HG03103 (cell line): ENCODE data around the gene MX1.

Experiments
- ATAC-seq: cut with Tn5 transposase; IDR thresholded peaks from one replicate; pipeline ENCODE4 v1.9.1; 2021; ENCODE audit warnings: low read depth; ENCODE audit not compliant: unreplicated experiment

The MX1 gene

DNA sequence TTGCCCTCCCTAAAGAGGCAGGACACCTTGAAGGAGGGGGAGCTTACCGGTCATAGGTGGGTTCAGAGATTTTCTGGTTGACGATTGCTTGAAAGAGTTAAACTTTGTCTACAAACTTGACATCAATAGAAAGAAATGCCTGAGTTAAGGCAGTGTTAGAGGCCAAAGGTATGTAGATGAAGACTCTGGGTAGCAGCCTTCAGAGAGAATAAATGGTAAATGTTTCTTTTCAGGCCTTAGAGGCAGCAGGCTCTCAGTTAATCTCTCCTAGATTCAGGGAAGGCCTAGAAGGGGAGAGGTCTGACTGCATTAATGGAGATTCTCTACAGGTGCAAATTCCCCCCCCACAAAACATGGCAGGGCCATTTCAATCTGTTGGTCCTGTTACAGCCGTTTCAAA lies 27.7 kb downstream of the MX1 start:
- ATAC-seq, result no peak

DNA sequence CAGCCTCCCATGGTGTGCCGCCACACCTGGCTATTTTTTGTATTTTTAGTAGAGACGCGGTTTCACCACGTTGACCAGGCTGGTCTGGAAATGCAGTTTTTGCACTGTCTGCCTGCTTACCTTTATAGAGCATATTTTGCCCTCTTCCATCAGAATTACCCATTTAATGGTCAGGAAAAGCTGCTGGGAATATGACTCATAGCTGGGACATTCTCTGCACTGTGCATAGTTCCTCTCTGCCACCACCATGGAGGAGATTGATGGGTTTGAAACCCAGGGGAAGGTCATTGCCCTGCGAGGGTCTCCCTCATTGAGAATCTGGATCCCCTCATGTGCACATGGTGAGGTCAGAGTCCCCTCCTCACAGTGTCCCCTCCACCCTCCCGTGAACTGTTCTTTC lies 32.1 kb downstream of the MX1 start:
- ATAC-seq, result no peak

DNA sequence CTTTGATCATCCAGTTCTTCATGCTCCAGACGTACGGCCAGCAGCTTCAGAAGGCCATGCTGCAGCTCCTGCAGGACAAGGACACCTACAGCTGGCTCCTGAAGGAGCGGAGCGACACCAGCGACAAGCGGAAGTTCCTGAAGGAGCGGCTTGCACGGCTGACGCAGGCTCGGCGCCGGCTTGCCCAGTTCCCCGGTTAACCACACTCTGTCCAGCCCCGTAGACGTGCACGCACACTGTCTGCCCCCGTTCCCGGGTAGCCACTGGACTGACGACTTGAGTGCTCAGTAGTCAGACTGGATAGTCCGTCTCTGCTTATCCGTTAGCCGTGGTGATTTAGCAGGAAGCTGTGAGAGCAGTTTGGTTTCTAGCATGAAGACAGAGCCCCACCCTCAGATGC lies 32.5 kb downstream of the MX1 start:
- ATAC-seq, result no peak

DNA sequence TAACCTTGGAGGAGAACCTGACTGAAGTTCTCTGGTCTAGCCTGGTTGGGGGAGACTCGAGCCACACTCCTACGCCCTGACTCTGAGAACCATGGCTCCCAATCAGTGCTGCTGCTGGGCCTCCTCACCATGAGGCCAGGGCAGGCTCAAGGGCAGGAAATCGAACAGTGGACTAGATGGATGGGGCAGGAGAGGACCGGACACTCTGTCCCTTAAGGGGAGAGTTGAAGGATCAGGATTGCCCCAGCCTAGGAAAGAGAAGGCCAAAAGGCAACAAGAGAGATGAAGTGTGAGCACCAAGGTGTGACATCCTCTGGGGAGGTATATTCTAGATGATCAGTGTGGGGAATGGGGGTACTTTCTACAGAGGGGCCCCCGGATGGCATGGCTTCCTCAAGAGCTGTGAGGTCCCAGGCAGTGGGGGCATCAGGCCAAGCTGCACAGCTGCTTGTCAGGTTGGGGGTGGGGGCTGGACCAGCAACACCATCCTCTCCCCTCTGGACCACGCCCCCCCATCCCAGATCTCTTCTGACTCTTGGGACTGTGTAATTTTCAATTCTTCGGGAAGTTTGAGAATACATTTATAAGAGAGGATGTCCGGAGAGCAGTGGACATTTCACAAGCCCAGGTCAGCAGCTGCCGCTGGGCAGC lies 34.0 kb downstream of the MX1 start:
- peak; percentile 12 for ATAC-seq

DNA sequence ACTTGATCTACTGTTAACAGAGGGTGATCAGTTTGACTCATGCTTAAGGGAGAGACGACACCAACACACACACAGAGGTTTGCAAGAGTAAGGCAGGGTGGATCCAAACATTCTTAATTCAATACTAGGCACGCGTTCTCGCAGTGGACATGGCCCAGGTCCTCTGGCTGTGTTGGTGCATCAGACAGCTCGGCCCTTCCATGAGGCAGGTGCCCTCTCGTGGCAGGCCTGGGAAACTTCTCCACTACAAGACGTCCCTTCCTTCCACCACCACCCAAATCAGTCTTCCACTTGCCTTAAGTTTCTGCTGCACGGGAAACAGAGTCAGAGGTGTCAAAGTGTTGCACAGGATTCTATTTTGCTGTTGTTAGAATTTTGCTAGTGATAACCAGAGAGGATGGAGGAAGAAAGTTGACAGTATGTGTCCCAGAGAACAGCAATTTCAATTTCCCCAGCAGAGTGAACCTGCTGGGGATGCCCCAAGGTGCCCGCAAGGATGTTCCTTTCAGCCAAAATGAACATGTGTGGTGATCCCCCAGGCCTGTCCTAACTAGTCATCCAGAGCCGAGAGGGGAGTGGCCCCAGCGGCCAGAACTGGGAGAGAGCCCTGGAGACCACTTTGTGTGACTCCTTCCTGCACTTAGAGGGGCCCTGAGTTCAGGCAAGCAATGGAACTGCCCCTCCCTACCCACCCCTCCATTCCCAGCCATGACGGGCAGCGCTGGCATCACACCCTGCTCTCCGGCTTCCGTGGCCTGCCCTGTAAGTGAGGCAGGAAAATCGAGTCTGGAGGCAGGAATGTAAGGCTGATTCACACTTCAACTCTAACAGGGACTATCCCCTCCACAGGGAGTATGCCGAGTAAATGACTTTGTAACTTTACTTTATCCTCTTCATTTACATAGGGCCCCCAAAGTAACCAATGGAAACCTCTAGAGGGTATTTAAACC lies 34.8 kb downstream of the MX1 start:
- ATAC-seq, result peak; percentile 50

DNA sequence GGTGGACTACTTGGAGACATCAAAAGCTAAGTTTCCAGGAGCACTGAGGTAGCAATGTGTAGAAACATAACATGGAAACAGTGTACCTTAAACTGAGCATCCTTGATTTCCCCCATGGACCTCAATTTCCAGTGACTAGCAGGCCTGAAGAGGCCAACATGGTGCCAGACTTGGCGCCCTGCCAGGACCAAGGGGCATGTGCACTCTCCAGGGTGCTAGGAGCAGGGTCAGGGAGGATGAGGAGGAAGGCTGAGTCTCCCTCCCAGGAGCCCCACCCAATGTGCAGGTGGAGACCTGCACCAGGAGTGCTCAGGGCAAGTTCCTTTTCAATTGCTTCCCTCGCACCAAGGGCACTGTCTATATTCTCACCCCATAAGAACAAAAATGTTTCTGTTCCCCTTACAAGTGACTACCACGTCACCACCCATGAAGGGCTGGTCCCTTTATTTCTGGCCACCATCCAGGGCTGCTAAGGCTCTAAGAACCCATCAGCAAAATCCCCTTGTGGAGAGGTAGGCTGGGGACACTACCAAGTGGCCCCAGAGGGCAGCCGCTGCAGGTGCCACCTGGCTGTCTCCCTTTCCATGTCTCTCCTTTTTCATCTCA lies 39.2 kb downstream of the MX1 start:
- no peak for ATAC-seq

DNA sequence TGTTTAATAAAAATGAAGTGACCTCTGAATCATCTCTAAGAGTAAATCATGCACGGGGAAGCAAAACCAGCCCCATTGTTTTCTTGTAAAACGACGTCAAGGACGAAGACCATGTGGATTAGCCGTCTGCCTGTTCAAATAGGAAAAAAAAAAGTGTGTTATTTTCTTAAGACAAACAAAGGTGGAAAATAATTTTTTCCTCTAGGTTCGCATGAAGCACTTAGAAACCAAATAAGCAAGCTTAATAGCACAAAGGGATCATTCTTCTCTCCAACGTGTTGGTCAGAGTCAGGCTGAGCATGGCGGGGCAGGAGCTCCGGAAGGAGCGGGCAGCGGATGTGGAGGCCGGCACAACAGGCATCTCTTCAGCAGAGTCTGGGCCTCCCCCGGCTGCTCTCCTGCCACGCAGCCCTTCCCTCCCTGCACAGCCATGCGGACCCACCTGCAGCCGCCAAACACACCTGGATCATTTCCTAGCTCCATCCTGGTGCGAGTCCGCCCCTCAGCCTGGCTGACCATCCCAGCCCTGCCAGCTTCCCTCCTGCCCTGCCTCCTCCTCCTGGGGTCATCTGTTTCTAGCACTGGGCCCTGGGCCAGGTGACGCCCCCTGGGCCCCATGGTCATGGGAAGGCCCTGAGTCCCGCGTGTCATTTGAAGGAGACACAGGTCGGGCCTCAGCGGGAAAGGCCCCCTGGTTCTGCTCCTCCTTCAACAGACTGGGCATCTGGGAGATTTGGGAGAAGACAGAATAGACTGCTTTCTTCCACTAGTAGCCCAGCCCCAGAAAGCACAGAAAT lies 40.2 kb downstream of the MX1 start:
- ATAC-seq, result no peak

DNA sequence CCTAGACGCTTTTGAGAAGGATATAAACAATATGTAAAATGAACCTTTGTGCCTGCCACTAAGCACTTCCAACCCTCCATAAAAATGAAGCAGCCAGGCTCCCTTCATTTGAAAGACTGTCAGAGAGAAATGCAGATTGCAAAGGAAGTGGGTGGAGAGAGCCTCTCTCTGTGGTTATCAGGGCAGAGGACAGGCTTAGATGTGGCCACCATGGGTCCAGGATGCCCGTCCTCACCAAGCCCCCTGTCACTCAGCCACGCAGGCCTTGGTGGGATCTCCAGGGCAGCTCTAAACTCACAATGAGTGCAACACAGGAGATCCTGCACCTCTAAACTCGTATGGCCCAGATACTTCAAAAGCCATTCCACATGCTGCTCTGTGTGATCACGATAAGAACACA lies 44.0 kb downstream of the MX1 start:
- no peak for ATAC-seq

DNA sequence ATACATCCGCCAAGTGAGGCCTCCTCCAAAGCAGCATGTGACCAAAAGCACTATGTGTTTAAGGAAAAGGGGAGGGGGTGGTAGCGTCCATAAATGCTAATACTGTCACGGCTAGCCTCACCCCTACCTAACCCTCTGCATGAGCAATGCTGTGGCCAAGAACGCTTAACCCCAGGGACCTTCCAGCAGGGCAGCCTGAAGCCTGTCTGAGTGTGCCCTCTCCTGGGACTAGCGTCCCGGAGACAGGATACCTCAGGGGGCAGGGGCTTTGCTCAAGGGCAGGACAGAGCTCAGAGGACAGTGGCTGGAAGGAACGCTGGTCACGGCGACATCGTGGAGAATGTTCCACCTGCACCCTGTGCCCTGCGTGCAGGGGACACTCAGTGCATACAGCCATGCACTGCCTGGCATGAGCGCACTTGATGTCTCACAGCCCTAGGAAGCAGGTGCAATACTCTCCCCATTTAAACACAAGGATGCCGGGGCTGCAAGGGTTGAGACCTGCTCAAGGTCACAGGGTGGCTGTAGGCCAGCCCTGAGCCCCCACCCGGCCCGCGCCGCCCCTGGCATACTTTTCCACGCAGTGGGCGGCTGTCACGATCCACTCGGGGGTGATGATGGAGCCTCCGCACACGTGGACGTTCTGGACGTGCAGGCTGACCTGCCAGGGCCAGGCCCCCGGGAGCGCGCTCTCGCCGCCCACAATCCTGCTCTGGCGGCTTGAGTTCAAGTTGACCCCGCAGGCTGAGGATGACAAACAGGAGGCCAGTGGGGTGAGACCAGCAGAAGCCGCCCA lies 46.9 kb downstream of the MX1 start:
- no peak for ATAC-seq

DNA sequence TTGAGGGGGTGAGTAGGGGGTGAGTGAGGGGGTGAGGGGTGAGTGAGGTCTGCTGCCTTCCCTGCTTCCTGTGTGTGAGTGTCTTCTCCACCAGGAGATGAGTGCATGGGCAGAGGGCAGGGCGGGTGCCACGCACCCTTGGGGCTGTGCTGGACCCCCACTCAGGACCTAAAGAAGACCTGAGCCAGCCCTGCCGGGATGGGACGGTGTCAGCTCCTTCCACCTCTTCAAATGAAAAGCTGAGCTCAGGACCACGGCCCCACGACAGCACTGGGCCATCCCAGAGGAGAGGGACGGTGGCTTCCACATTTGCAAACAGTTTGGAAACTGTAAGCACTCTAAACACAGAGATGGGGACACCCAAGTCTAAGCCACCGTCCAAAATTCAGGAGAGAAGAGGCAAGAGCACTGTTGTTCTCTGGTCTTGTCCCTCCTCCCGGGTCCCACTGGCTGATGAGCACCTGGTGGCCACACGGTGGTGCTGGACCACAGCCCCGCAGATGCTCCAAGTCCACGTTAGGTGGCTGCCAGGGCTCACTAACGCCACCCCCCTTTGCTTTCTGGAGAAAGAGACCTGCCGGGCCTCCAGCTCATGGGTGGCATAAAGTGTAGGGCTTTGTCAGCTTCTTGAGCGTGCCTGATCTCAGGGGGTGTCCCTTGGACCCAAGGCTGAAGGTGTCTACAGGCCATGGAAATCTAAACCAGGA lies 49.8 kb downstream of the MX1 start:
- no peak for ATAC-seq

DNA sequence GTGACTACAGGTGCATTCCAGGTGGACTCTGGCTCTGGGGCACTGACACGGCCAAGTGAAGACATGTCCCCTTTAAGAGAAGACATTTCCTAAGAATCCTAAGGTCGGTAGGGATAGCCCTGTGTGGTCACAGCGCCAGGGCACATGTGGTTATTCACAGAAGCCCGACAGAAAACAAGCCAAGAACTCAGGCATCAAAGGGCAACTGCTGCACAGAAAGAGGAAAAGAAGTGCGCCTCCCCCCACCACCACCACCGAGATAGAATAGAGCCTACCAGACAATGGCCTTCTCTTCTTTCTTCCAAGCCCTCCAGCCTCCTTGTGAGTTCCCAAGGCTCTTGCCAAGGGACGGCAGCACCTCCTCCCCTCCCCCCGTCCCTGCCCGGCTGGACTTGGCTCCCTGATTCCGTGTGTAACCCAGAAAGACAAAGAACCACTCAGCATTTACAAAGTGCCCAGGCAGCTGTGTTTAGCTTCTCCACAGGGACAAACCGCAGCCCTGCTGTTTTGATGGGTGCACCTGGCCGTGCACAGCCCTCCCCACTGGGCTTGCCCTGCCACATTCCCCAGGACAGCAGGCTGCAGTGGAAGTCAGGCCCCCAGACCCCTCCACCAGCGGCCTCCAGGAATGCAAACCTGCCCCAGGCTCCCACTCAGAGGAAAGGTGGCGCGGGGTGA lies 51.7 kb downstream of the MX1 start:
- no peak for ATAC-seq

DNA sequence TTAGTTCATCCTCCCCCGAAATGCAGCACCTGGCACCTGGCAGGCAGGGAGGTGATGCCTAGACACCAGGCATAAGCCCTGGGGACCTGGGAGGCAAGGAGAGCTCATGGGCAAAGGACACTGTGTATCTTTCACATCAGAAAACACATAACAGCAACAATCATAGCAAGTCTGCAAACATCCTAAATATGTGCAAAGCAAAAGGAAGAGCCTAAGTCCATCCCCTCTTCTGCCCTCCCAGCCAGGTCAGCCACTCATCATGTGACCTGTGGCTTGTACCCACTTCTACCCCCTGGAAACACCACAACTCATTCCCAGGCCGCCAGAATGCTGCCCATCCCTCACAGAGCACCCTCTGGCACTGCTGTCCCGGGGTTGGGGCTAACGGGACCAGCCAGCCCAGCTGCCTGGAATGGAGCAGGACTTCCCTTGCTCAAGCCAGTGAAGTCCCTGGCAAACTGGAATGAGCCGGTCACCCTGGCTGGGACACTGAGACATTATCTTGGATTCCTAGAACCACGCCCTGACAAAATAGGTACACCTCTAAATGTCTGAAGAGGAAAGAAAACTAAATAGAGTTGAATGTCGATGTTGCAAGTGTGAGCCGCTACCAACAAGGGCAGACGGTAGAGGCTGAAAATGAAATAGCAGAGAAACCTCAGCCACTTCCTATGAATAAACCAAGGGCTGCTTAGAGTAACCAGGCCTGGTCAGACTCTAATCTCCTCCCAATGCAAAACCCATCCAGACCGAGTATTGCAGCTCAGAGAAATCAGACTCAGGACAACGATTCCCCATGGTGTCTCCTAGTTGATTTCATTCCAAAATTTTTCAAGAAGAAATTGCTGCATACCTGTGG lies 52.5 kb downstream of the MX1 start:
- ATAC-seq, result no peak

DNA sequence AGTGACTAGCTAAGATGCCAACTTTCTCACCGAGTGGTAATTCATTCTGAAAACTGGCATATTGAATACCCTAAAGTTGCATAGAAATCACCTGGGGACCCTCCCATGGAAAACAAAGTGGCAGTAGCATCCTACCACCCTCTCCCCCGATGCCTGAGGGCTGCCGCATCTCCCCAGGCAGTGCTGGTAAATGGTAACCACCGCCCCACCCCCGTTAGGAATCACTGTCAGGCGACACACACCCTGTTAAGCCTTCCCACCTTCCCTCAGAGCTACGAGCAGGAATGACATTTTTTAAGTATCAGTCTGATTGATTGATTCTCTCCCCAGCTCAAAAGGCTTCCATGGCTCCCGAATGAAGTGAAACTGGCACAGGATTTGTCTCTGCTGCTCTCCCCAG lies 53.6 kb downstream of the MX1 start:
- ATAC-seq, result no peak

DNA sequence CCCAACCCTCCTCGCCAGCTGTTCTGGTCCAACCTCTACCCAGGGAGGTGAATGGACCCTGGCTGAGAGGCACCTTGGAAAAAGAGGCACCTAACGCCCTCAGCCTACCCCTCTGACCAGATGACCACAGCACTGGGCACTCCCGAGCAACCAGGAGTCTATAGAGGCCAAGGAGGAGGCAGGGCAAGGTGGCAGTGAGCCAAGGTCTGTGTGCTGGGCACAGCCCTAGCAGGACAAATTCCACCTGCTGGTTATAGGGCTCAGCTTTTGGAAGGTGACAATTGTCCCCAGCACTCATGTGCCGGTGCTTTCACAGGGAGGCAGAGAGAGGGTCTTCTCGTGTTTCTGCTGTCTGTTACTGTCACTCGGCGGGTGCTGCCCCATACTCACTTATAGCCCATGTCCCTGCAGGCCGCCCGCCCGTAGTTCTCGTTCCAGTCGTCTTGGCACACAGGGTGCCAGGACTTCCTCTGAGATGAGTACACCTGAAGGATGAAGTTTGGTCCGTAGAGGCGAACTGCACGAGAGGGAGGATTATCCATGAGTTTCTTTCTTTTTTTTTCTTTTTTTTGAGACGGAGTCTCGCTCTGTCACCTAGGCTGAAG lies 54.1 kb downstream of the MX1 start:
- ATAC-seq, result no peak

DNA sequence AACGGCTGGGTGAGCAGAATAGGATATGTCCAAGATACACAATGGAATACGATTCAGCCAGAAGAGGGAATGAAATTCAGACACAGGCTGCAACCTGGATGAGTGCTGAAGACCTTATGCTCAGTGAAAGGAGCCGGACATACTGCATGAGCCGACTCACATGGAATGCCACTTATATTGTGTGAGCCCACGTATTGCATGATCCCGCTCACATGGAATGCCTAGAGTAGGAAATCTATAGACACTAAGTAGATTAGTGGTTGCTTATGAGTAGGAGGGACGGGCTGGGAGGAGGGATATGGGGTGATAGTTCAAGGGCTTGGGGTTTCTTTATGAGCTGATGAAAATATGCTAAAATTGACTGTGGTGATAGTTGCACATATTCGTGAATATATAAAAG lies 55.2 kb downstream of the MX1 start:
- ATAC-seq, result no peak

DNA sequence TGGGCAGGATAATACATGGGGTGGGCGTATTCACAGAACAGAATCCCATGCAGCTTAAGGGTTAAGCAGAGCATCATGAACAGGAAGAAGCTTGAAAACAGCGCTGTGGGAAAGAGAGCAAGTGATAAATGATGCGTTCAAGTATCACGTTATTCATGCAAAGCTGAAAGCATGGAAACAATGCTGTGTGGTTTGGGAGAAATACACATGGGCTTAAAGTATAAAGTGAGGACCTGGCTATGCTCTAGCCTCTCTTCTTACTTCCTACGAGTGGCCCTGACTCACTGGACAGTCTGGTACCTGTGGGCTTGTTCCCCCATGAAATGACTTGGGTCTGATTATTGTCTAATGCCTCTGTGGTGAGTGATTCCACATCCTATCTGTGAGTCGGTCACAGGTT lies 56.3 kb downstream of the MX1 start:
- no peak for ATAC-seq

DNA sequence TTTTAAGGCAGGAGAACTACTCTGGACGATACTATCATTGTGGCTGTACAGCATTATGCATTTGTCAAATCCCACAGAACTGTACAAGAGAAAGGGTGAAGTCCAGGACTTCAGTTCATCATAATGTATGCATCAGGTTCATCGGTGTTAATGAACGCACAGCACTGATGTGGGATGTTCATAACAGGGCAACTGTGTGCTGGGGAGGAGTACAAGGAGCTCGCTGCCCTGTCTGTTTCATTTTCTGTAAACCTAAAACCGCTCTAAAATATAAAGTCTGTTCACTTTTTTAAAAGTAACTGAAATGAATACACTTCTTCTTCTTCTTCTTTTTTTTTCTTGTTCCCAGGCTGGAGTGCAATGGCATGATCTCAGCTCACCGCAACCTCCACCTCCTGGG lies 56.9 kb downstream of the MX1 start:
- ATAC-seq, result no peak

DNA sequence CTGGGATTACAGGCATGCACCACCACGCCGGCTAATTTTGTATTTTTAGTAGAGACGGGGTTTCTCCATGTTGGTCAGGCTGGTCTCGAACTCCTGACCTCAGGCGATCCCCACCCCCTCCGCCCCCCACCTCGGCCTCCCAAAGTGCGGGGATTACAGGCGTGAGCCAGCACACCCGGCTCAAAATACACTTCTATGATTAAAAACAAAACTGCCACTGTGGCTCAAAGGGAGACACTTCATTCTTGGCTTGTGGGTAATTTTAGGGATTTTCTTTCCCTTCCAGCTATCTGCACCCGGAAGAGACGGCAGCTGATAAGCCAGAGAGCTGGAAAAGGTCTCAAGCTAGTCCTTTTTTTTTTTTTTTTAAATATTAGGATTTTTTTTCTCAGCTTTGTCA lies 57.4 kb downstream of the MX1 start:
- no peak for ATAC-seq
